Embryonic facial prominence (tissue), 1 donor: Measurements from ENCODE around the gene RABGGTB.
"Not testable (repeated sequence)": the region's sequence is repeated elsewhere in the genome, so short reads cannot be mapped to it uniquely, and the experiment has no call there.

Experiments used
- DNase-seq: peaks from one replicate; pipeline ENCODE4 v3.0.0-alpha.2; 2016; ENCODE audit errors: extremely low spot score

RABGGTB gene

GRCh38 chr1:75795703-75796193, 9.7 kb downstream of the RABGGTB start:
- no peak for DNase-seq

- no peak for DNase-seq
Observed at GRCh38 chr1:75796376-75797272, 10.6 kb downstream of the RABGGTB start, which contains the start of gene MSH4. MSH4 (plus strand) TSS chr1:75796882; CDS start chr1:75796986, 104 bp downstream.

GRCh38 chr1:75797273-75797588, 11.2 kb downstream of the RABGGTB start:
- DNase-seq, result no peak

GRCh38 chr1:75797606-75798216, 11.7 kb downstream of the RABGGTB start:
- no peak for DNase-seq

GRCh38 chr1:75801480-75801879, 15.4 kb downstream of the RABGGTB start:
- not testable (repeated sequence) for DNase-seq

GRCh38 chr1:75808921-75809320, 22.9 kb downstream of the RABGGTB start:
- DNase-seq, result no peak

- DNase-seq, result not testable (repeated sequence)
Observed at GRCh38 chr1:75810113-75810512, 24.1 kb downstream of the RABGGTB start.

GRCh38 chr1:75811211-75811981, 25.3 kb downstream of the RABGGTB start:
- no peak for DNase-seq

GRCh38 chr1:75812065-75812464, 26.0 kb downstream of the RABGGTB start:
- DNase-seq, result no peak

GRCh38 chr1:75823596-75823995, 37.5 kb downstream of the RABGGTB start:
- DNase-seq, result not testable (repeated sequence)

GRCh38 chr1:75836528-75837100, 50.6 kb downstream of the RABGGTB start:
- no peak for DNase-seq

GRCh38 chr1:75838079-75838478, 52.0 kb downstream of the RABGGTB start:
- no peak for DNase-seq

- no peak for DNase-seq
Observed at GRCh38 chr1:75841421-75841820, 55.4 kb downstream of the RABGGTB start.
